ENCODE measurements around the gene NOS3. TPM values are rescaled to one million over a fixed set of nuclear protein-coding genes. Genes with fewer than 3 reads are reported as not detected.

NOS3 gene
- total and polyA plus RNA-seq, 2 donors (not counting 3 experiments of a cell fraction or from before 2014, with no cell fraction given): 82.8 to 95.1 TPM

- Histone ChIP-seq H3K36me3 (ENCODE audit: control insufficient read depth in 2 of 2, extremely low read depth in 1 of 2, insufficient read depth in 2 of 2, low read length in 2 of 2) (peaks cover 0 to 11% of the 10 kb centered on the region in 2 experiments), H3K27ac (ENCODE audit: insufficient read depth, low read depth, low read length) (peak overlapping the region; percentile 22), H2AFZ (ENCODE audit: low read depth, low read length) (no peak overlapping the region), H3K9me1 (replicated peaks; ENCODE audit: control insufficient read depth, extremely low read depth, insufficient read depth, low read length) (no peaks in the 10 kb centered on the region), H3K79me2 (ENCODE audit: control insufficient read depth, insufficient read depth, low read length) (peaks cover 34% of the 10 kb centered on the region), H4K20me1 (replicated peaks; ENCODE audit: control insufficient read depth, extremely low read depth, insufficient read depth, low read length) (no peaks in the 10 kb centered on the region), H3K4me3 (replicated peaks in 1 of 3; ENCODE audit: insufficient read depth in 1 of 3, low read depth in 1 of 3, low read length in 3 of 3) (peak overlapping the region; percentile 66 to 83 (median 78)), H3K9ac (replicated peaks; ENCODE audit: extremely low read depth, insufficient read depth, low read length) (peak overlapping the region; percentile 70), H3K4me1 (ENCODE audit: control insufficient read depth, extremely low read depth, insufficient read depth, low read length) (peaks cover 29% of the 10 kb centered on the region), H3K4me2 (ENCODE audit: insufficient read depth, low read length) (peak overlapping the region; percentile 80), H3K9me3 (replicated peaks; ENCODE audit: control insufficient read depth, insufficient read depth, low read length) (no peaks in the 10 kb centered on the region), H3K27me3 (ENCODE audit: control insufficient read depth in 2 of 2, insufficient read depth in 2 of 2, low read length in 2 of 2) (no peaks in the 10 kb centered on the region)
- intact Hi-C loops (cut with micrococcal nuclease): no loop called here
- no TSS peak for BruUV-seq (replicated peaks)
- ChIA-PET POLR2A (interaction anchor here (1.5 kb wide), 1 partner anchor 21 kb away, joined by 4 read pairs; no protein-coding TSS in a partner anchor), CTCF (interaction anchor here (0.8 to 2.8 kb wide), 11 partner anchors 8 to 98 kb away, joined by 3 to 11 read pairs (median 4); partner anchors contain the start of gene ABCB8)
- DNase-seq (ENCODE audit: low read depth, low spot score) (no peak), FAIRE-seq (no peak)
- TF ChIP-seq EZH2 (IDR thresholded peaks at IDR 0.05; ENCODE audit: borderline replicate concordance, low read depth, low read length, severe bottlenecking) (no peak), POLR2AphosphoS5 (IDR thresholded peaks at IDR 0.05; ENCODE audit: insufficient read depth, low read depth, low read length) (no peak), MYC (IDR thresholded peaks at IDR 0.05; ENCODE audit: low read depth, low read length) (no peak), FOS (IDR thresholded peaks at IDR 0.05; ENCODE audit: borderline replicate concordance, insufficient read depth, low read length) (no peak)
- dilution Hi-C loops (cut with MboI; ENCODE audit: extremely low pct_ligation_motif_present, low sequenced_read_pairs): no loop called here
These were observed 69.2 kb downstream of the NOS3 start for GRCh38 chr7:151060113-151060415.

GRCh38 chr7:151060416-151061212 is 69.8 kb downstream of the NOS3 start:
- peak overlapping the region; percentile 66 to 83 (median 78) for H3K4me3 ChIP-seq (replicated peaks in 1 of 3; ENCODE audit: insufficient read depth in 1 of 3, low read depth in 1 of 3, low read length in 3 of 3)
- H3K79me2 ChIP-seq (ENCODE audit: control insufficient read depth, insufficient read depth, low read length): peaks cover 34% of the 10 kb centered on the region
- H3K9me3 ChIP-seq (replicated peaks; ENCODE audit: control insufficient read depth, insufficient read depth, low read length): no peaks in the 10 kb centered on the region
- dilution Hi-C loops (cut with MboI; ENCODE audit: extremely low pct_ligation_motif_present, low sequenced_read_pairs): no loop called here
- ChIA-PET POLR2A (interaction anchor here (0.7 to 1.5 kb wide), 2 partner anchors 9 to 22 kb away, joined by 4 to 7 read pairs; no protein-coding TSS in a partner anchor), CTCF (interaction anchor here (0.8 to 2.8 kb wide), 12 partner anchors 8 to 98 kb away, joined by 3 to 11 read pairs (median 4); partner anchors contain the start of genes ABCB8 and FASTK)
- peak; percentile 32 for DNase-seq (ENCODE audit: low read depth, low spot score)
- FAIRE-seq: peak; percentile 63
- BruUV-seq (replicated peaks): no TSS peak
- H4K20me1 ChIP-seq (replicated peaks; ENCODE audit: control insufficient read depth, extremely low read depth, insufficient read depth, low read length): no peaks in the 10 kb centered on the region
- peaks cover 29% of the 10 kb centered on the region for H3K4me1 ChIP-seq (ENCODE audit: control insufficient read depth, extremely low read depth, insufficient read depth, low read length)
- no peak overlapping the region for H2AFZ ChIP-seq (ENCODE audit: low read depth, low read length)
- TF ChIP-seq CTCF (IDR thresholded peaks at IDR 0.05; ENCODE audit: extremely low read depth in 1 of 2, insufficient read depth in 1 of 2, low read depth in 1 of 2, low read length in 2 of 2): peak in 1 of 2 donors; percentile 13
- TF ChIP-seq GATA2 (IDR thresholded peaks at IDR 0.05; ENCODE audit: insufficient read depth, insufficient read length, low read depth, low read length): no peak
- no peak for TF ChIP-seq MYC (IDR thresholded peaks at IDR 0.05; ENCODE audit: low read depth, low read length)
- TF ChIP-seq FOS (IDR thresholded peaks at IDR 0.05; ENCODE audit: borderline replicate concordance, insufficient read depth, low read length): no peak
- peak overlapping the region; percentile 22 for H3K27ac ChIP-seq (ENCODE audit: insufficient read depth, low read depth, low read length)
- H3K27me3 ChIP-seq (ENCODE audit: control insufficient read depth in 2 of 2, insufficient read depth in 2 of 2, low read length in 2 of 2): no peaks in the 10 kb centered on the region
- H3K36me3 ChIP-seq (ENCODE audit: control insufficient read depth in 2 of 2, extremely low read depth in 1 of 2, insufficient read depth in 2 of 2, low read length in 2 of 2): peaks cover 3 to 16% of the 10 kb centered on the region in 2 experiments
- intact Hi-C loops (cut with micrococcal nuclease): loop anchor here (1.0 kb wide), 1 partner anchor 51 kb away; no protein-coding TSS in a partner anchor
- H3K4me2 ChIP-seq (ENCODE audit: insufficient read depth, low read length): peak overlapping the region; percentile 80
- H3K9ac ChIP-seq (replicated peaks; ENCODE audit: extremely low read depth, insufficient read depth, low read length): peak overlapping the region; percentile 70
- H3K9me1 ChIP-seq (replicated peaks; ENCODE audit: control insufficient read depth, extremely low read depth, insufficient read depth, low read length): no peaks in the 10 kb centered on the region
